Liver (tissue), 3 donors: ENCODE measurements around the gene GLT1D1.

Experiments used
- ATF3 ChIP-seq: IDR thresholded peaks from 2 replicates; pipeline ENCODE4 v1.6.1; 2016; ENCODE audit warnings: antibody characterized with exemption
- CTCF ChIP-seq: fragments of 150-350 bp; IDR thresholded peaks from 2 replicates; pipeline ENCODE4 v1.5.1; 2017; ENCODE audit warnings: improper control_type of control experiment, low read depth, low read length; ENCODE audit not compliant: missing input control
- EGR1 ChIP-seq, 2 donors: IDR thresholded peaks; 2 replicates each; pipeline ENCODE4 v1.6.1; 2016 to 2018; ENCODE audit warnings: antibody characterized with exemption in 2 of 2, low read depth in 2 of 2
- GABPA ChIP-seq, 2 donors: IDR thresholded peaks in 1 of 2; conservative IDR thresholded peaks in 1 of 2; 2 replicates each; pipeline ENCODE4 v1.6.1; 2016; ENCODE audit warnings: antibody characterized with exemption in 2 of 2, mild to moderate bottlenecking in 1 of 2, moderate library complexity in 1 of 2
- JUND ChIP-seq, 2 donors: IDR thresholded peaks; 2 replicates each; pipeline ENCODE4 v1.6.1; 2016; ENCODE audit warnings: antibody characterized with exemption in 2 of 2
- REST ChIP-seq: IDR thresholded peaks from 2 replicates; pipeline ENCODE4 v1.6.1; 2016; ENCODE audit warnings: antibody characterized with exemption, mild to moderate bottlenecking
- RXRA ChIP-seq, 2 donors: IDR thresholded peaks; 2 replicates each; pipeline ENCODE4 v1.6.1; 2017 to 2018; ENCODE audit warnings: antibody characterized with exemption in 2 of 2, mild to moderate bottlenecking in 1 of 2
- TAF1 ChIP-seq: conservative IDR thresholded peaks from 2 replicates; pipeline ENCODE4 v1.6.1; 2016; ENCODE audit warnings: antibody characterized with exemption, mild to moderate bottlenecking
- ZBTB33 ChIP-seq: IDR thresholded peaks from 2 replicates; pipeline ENCODE4 v1.6.1; 2016; ENCODE audit warnings: antibody characterized with exemption
- donor health status: healthy.
- donor health status: healthy.

GRCh38 chr12:128872303-128872702, 19.0 kb downstream of the GLT1D1 start:
- no peak for TF ChIP-seq REST
- TF ChIP-seq CTCF, result no peak
- no peak for TF ChIP-seq ATF3
- TF ChIP-seq EGR1 (IDR thresholded peaks at IDR 0.05; ENCODE audit: low read depth in 2 of 2), result no peak
- TF ChIP-seq GABPA (IDR thresholded peaks at IDR 0.05 in 1 of 2, conservative IDR thresholded peaks at IDR 0.05 in 1 of 2), result no peak
- no peak for TF ChIP-seq JUND (IDR thresholded peaks at IDR 0.05)
- no peak for TF ChIP-seq TAF1
- TF ChIP-seq RXRA (IDR thresholded peaks at IDR 0.05), result no peak
- no peak for TF ChIP-seq ZBTB33
